Fibroblast of lung (primary cell): ENCODE measurements around the gene PRR7.

Experiments
- CTCF ChIP-seq, 2 donors: IDR thresholded peaks in 1 of 2; conservative IDR thresholded peaks in 1 of 2; 1 replicate in 1 of 2; 2 replicates in 1 of 2; pipeline ENCODE4 v1.5.1; 2011 to 2012; ENCODE audit warnings: low read length in 2 of 2, control low read depth in 1 of 2, inconsistent platforms in 1 of 2, low read depth in 1 of 2, mild to moderate bottlenecking in 1 of 2
- EZH2 ChIP-seq: IDR thresholded peaks from 2 replicates; pipeline ENCODE4 v1.5.1; 2012; ENCODE audit warnings: low read length, control low read depth, mild to moderate bottlenecking; ENCODE audit errors: missing control alignments

DNA sequence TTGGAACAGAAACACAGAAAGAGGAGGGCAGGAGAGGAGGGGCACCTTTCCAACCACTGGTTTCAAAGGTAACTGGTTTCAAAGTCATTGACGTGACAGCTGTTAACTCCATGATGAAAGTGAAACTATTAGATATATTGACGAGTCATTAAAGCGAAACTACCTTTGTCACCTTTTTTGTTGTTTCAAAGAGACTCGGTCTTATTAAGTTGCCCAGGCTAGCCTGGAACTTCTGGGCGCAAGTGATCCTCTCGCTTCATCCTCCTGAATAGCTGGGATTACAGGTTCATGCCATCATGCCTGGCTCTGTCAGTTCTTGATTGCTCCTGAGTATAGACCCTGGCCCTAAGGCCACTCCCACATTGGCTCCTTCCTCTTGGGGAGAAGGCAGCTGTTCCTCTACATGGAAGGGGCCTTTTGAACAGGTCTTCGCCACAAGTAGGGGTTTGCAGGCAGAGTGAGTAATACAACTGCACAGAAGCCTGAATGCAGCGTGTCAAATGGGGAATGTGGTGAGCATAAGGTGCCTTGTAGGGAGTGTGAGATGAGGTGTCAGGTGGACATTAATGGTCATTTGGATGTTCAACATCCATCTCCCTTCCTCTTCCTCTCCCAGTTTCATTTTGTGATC lies 33.9 kb upstream of the PRR7 start:
- TF ChIP-seq CTCF (conservative IDR thresholded peaks at IDR 0.05 in 1 of 2, IDR thresholded peaks at IDR 0.05 in 1 of 2; ENCODE audit: low read depth in 1 of 2, low read length in 2 of 2) = no peak
- TF ChIP-seq EZH2 = no peak
